SU-DHL-6 (cell line): Measurements from ENCODE around the gene SIRT4.

ENCODE experiments used
- H2AFZ ChIP-seq: fragments of 200-600 bp; sonication (generic); 2 replicates; pipeline ENCODE4 v1.6.1; 2014; ENCODE audit warnings: low read depth, mild to moderate bottlenecking, moderate library complexity, mixed read lengths, antibody characterized with exemption, low read length; ENCODE audit not compliant: severe bottlenecking
- H3F3A ChIP-seq: fragments of 200-600 bp; shearing (Covaris generic); 2 replicates; pipeline ENCODE4 v1.6.0; 2016; ENCODE audit warnings: antibody characterized with exemption, mild to moderate bottlenecking; ENCODE audit not compliant: insufficient read depth
- H3K27ac ChIP-seq: fragments of 200-600 bp; sonication (generic); 2 replicates; pipeline ENCODE4 v1.5.1; 2016; ENCODE audit warnings: low read depth, mild to moderate bottlenecking, low read length, moderate library complexity, mixed read lengths
- H3K27me3 ChIP-seq: fragments of 200-600 bp; sonication (generic), shearing (Covaris generic); 2 replicates; pipeline ENCODE4 v1.6.0; 2014; ENCODE audit warnings: mild to moderate bottlenecking, low read length
- H3K36me3 ChIP-seq: fragments of 200-600 bp; sonication (generic); 2 replicates; pipeline ENCODE4 v1.6.1; 2014; ENCODE audit warnings: mild to moderate bottlenecking, low read length, mixed read lengths
- H3K4me2 ChIP-seq: fragments of 300-600, 200-600 bp; shearing (Covaris generic), sonication (generic); 2 replicates; pipeline ENCODE4 v1.6.0; 2014; ENCODE audit warnings: low read length, low read depth, mild to moderate bottlenecking; ENCODE audit not compliant: poor library complexity, severe bottlenecking
- H3K4me3 ChIP-seq: fragments of 200-600 bp; sonication (generic); 2 replicates; pipeline ENCODE4 v1.5.1; 2014; ENCODE audit warnings: antibody characterized with exemption, low read length, mild to moderate bottlenecking, mixed read lengths; ENCODE audit not compliant: insufficient read depth, poor library complexity, severe bottlenecking
- H3K79me2 ChIP-seq: fragments of 200-600 bp; sonication (generic); 2 replicates; pipeline ENCODE4 v1.6.1; 2014; ENCODE audit warnings: mild to moderate bottlenecking, low read length, moderate library complexity; ENCODE audit not compliant: insufficient read depth
- H3K9ac ChIP-seq: fragments of 200-600 bp; sonication (generic); 2 replicates; pipeline ENCODE4 v1.7.0; 2014; ENCODE audit warnings: mild to moderate bottlenecking, low read length
- H3K9me2 ChIP-seq: fragments of 200-600 bp; sonication (generic); replicated peaks from 2 replicates; pipeline ENCODE4 v1.6.1; 2014; ENCODE audit warnings: low read length; ENCODE audit not compliant: insufficient read depth
- H3K9me3 ChIP-seq: fragments of 200-600 bp; sonication (generic); 2 replicates; pipeline ENCODE4 v1.6.1; 2014; ENCODE audit warnings: low read length, mixed read lengths; ENCODE audit not compliant: insufficient read depth
- H4K20me1 ChIP-seq: fragments of 200-600 bp; sonication (generic); 2 replicates; pipeline ENCODE4 v1.6.1; 2014; ENCODE audit warnings: low read depth, mild to moderate bottlenecking, antibody characterized with exemption, low read length, moderate library complexity, mixed read lengths
- EZH2phosphoT487 ChIP-seq: fragments of 200-600 bp; sonication (generic), shearing (Covaris generic); conservative IDR thresholded peaks from 2 replicates; pipeline ENCODE4 v1.6.1; 2018; ENCODE audit warnings: mild to moderate bottlenecking, antibody characterized with exemption, low read length, moderate library complexity, mixed read lengths
- TF ChIP-seq, protein P1 (sequence below): fragments of 200-600 bp; sonication (generic); IDR thresholded peaks from one replicate; pipeline ENCODE4 v1.5.1; 2017; ENCODE audit warnings: antibody characterized with exemption, mild to moderate bottlenecking, low read length, moderate library complexity; ENCODE audit not compliant: insufficient read depth, poor library complexity, severe bottlenecking

Gene SIRT4

DNA sequence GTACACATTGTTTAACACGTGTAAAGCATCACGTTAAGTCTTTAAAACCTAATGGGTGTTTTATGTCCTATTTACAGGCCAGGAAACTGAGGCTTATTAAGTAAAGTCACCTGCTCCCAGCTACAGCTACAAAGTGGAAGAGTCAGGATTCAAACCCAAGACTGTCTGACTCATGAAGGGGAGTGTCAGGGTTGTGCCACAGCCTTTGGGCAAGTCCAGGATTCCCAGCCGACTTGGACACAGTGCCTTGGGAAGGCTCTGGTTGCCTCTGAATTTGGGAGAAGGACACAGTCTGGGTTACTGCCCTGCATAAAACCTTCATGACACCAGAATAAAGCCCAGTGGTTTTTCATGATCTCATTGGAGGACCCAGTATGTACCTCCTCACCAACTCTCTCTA is 17.7 kb upstream of the SIRT4 start:
- Histone ChIP-seq H3K27ac (no peak overlapping the region), H2AFZ (no peak overlapping the region), H3K9me3 (no peaks in the 10 kb centered on the region), H3K9ac (no peak overlapping the region), H3K4me3 (no peak overlapping the region), H3K36me3 (no peaks in the 10 kb centered on the region), H3K79me2 (no peaks in the 10 kb centered on the region), H3K9me2 (no peaks in the 10 kb centered on the region), H3K27me3 (no peaks in the 10 kb centered on the region), H3K4me2 (no peak overlapping the region), H3F3A (peaks cover 4% of the 10 kb centered on the region; the same call in 1 of the 2 replicates), H4K20me1 (no peaks in the 10 kb centered on the region)
- no peak for TF ChIP-seq EZH2phosphoT487
- TF ChIP-seq, protein P1, sequence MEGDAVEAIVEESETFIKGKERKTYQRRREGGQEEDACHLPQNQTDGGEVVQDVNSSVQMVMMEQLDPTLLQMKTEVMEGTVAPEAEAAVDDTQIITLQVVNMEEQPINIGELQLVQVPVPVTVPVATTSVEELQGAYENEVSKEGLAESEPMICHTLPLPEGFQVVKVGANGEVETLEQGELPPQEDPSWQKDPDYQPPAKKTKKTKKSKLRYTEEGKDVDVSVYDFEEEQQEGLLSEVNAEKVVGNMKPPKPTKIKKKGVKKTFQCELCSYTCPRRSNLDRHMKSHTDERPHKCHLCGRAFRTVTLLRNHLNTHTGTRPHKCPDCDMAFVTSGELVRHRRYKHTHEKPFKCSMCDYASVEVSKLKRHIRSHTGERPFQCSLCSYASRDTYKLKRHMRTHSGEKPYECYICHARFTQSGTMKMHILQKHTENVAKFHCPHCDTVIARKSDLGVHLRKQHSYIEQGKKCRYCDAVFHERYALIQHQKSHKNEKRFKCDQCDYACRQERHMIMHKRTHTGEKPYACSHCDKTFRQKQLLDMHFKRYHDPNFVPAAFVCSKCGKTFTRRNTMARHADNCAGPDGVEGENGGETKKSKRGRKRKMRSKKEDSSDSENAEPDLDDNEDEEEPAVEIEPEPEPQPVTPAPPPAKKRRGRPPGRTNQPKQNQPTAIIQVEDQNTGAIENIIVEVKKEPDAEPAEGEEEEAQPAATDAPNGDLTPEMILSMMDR = no peak

DNA sequence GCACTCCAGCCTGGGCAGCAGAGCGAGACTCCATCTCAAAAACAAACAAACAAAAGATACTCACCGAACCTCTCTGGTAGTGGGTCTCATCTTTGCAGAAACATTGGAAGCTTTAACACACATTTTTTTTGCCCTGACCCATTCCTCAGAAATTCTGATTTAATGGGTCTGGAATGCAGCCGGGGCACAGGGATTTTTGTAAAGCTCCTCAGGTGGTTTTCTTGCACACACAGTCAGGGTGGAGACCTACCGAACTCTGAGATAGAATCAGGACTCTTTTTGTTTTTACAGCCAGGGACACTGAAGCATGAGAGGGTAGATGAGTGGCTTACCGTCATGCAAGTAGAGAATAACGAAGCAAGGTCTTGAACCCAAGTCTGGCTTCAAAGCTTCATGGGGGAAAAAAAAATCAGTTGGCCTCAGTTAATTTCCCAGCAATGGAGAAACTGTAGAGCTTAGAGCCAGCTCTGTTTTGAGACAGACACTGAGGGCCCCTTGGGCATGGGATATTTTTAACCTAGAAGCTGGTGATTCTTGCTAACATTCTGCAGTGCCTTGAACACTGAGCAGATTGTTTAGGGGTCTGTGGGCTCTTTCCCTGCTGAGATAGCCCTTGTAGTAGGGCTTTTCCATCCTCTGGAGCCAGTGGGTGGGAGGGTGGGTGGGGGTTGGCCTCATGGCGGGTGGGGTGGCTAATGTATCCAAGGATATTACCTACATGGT is 15.2 kb upstream of the SIRT4 start:
- H3K9me2 ChIP-seq = no peaks in the 10 kb centered on the region
- no peaks in the 10 kb centered on the region for H3K27me3 ChIP-seq
- H2AFZ ChIP-seq = no peak overlapping the region
- H3K9ac ChIP-seq = no peak overlapping the region
- no peaks in the 10 kb centered on the region for H4K20me1 ChIP-seq
- H3K36me3 ChIP-seq = no peaks in the 10 kb centered on the region
- no peaks in the 10 kb centered on the region for H3K9me3 ChIP-seq
- no peak overlapping the region for H3K4me3 ChIP-seq
- TF ChIP-seq EZH2phosphoT487 = no peak
- TF ChIP-seq, protein P1 = no peak
- H3K79me2 ChIP-seq = no peaks in the 10 kb centered on the region
- no peak overlapping the region for H3K27ac ChIP-seq
- peaks cover 21% of the 10 kb centered on the region for H3F3A ChIP-seq
- H3K4me2 ChIP-seq = no peak overlapping the region

DNA sequence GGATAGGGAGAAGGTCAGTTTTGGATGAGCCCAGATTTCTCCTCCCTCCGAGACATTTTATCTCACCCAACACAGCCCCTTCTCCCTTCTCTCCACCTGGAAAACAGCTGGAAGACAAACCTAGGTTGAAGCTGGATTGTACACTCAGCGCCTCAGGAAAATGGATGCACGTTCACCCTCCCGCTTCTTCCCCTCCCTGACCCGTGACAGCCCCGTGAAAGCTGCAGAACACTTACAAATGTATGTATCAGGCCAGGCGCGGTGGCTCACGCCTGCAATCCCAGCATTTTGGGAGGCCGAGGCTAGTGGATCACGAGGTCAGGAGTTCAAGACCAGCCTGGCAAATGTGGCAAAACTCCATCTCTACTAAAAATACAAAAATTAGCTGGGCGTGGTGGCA is 14.6 kb upstream of the SIRT4 start:
- Histone ChIP-seq H3K9ac (no peak overlapping the region), H2AFZ (no peak overlapping the region), H3K27me3 (no peaks in the 10 kb centered on the region), H4K20me1 (no peaks in the 10 kb centered on the region), H3K9me3 (no peaks in the 10 kb centered on the region), H3F3A (peaks cover 26% of the 10 kb centered on the region), H3K27ac (no peak overlapping the region), H3K4me3 (no peak overlapping the region), H3K4me2 (no peak overlapping the region), H3K36me3 (no peaks in the 10 kb centered on the region), H3K79me2 (no peaks in the 10 kb centered on the region), H3K9me2 (no peaks in the 10 kb centered on the region)
- TF ChIP-seq, protein P1 = no peak
- TF ChIP-seq EZH2phosphoT487 = no peak
